Measurements from ENCODE around the gene ZSWIM8.

The ZSWIM8 gene

GRCh38 chr10:73796766-73797165 lies 11.4 kb downstream of the ZSWIM8 start:
- no peak for DNase-seq (ENCODE audit: low read depth, low spot score)

- DNase-seq (ENCODE audit: low read depth, low spot score): no peak
Measured at GRCh38 chr10:73797324-73798025, 12.1 kb downstream of the ZSWIM8 start.

- DNase-seq (ENCODE audit: low read depth, low spot score): no peak
Measured at GRCh38 chr10:73798087-73798486, 12.7 kb downstream of the ZSWIM8 start.

GRCh38 chr10:73798927-73799560 lies 13.6 kb downstream of the ZSWIM8 start:
- no peak for DNase-seq (ENCODE audit: low read depth, low spot score)

GRCh38 chr10:73799899-73800559 lies 14.6 kb downstream of the ZSWIM8 start:
- no peak for DNase-seq (ENCODE audit: low read depth, low spot score)

GRCh38 chr10:73800560-73801252 lies 15.3 kb downstream of the ZSWIM8 start:
- DNase-seq (ENCODE audit: low read depth, low spot score): no peak

- DNase-seq (ENCODE audit: low read depth, low spot score): no peak
Measured at GRCh38 chr10:73801253-73801590, 15.8 kb downstream of the ZSWIM8 start.

- no peak for DNase-seq (ENCODE audit: low read depth, low spot score)
Measured at GRCh38 chr10:73802276-73802991, 17.0 kb downstream of the ZSWIM8 start.

GRCh38 chr10:73803680-73804286 lies 18.4 kb downstream of the ZSWIM8 start:
- DNase-seq (ENCODE audit: low read depth, low spot score): no peak

GRCh38 chr10:73806176-73806950 lies 21.0 kb downstream of the ZSWIM8 start:
- no peak for DNase-seq (ENCODE audit: low read depth, low spot score)

- DNase-seq (ENCODE audit: low read depth, low spot score): no peak
Measured at GRCh38 chr10:73807471-73807870, 22.1 kb downstream of the ZSWIM8 start.

GRCh38 chr10:73808021-73808815 lies 22.8 kb downstream of the ZSWIM8 start:
- DNase-seq (ENCODE audit: low read depth, low spot score): no peak

- DNase-seq (ENCODE audit: low read depth, low spot score): no peak
Measured at GRCh38 chr10:73809061-73809818, 23.8 kb downstream of the ZSWIM8 start.

GRCh38 chr10:73810358-73810734 lies 24.9 kb downstream of the ZSWIM8 start:
- no peak for DNase-seq (ENCODE audit: low read depth, low spot score)

GRCh38 chr10:73810735-73811465 lies 25.5 kb downstream of the ZSWIM8 start:
- DNase-seq (ENCODE audit: low read depth, low spot score): peak; percentile 15

- no peak for DNase-seq (ENCODE audit: low read depth, low spot score)
Measured at GRCh38 chr10:73812657-73813056, 27.3 kb downstream of the ZSWIM8 start.

GRCh38 chr10:73813333-73813732 lies 27.9 kb downstream of the ZSWIM8 start:
- no peak for DNase-seq (ENCODE audit: low read depth, low spot score)

- no peak for DNase-seq (ENCODE audit: low read depth, low spot score)
Measured at GRCh38 chr10:73814276-73814895, 29.0 kb downstream of the ZSWIM8 start.
